Cardiac muscle cell (in vitro differentiated cells and primary cell): Measurements from ENCODE around the gene PRKCG. TPM values are rescaled to one million over a fixed set of nuclear protein-coding genes. Genes with fewer than 3 reads are reported as not detected.

Experiments
- DNase-seq, 2 donors: peaks; one replicate each; pipeline versions ENCODE4 v3.0.0 to v3.0.0-alpha.2; 2010 to 2017; ENCODE audit warnings: low read depth in 1 of 2, low spot score in 1 of 2
- H3K27ac ChIP-seq: fragments of 200-600 bp; sonication (generic); 2 replicates; pipeline ENCODE4 v1.5.1; 2016
- H3K27me3 ChIP-seq: fragments of 200-600 bp; sonication (generic); 2 replicates; pipeline ENCODE4 v1.6.0; 2016; ENCODE audit warnings: control low read depth
- H3K36me3 ChIP-seq: fragments of 200-600 bp; sonication (generic); 2 replicates; pipeline ENCODE4 v1.5.1; 2016; ENCODE audit warnings: control low read depth
- H3K4me1 ChIP-seq: fragments of 200-600 bp; sonication (generic); 2 replicates; pipeline ENCODE4 v1.8.1; 2017; ENCODE audit warnings: low read depth, mild to moderate bottlenecking, mixed run types
- H3K4me3 ChIP-seq: fragments of 200-600 bp; sonication (generic); 2 replicates; pipeline ENCODE4 v1.5.1; 2016; ENCODE audit warnings: mild to moderate bottlenecking
- H3K9me3 ChIP-seq: fragments of 200-600 bp; sonication (generic); 2 replicates; pipeline ENCODE4 v1.5.1; 2017; ENCODE audit warnings: low read depth, mild to moderate bottlenecking, control low read depth
- CTCF ChIP-seq: IDR thresholded peaks from 2 replicates; pipeline ENCODE4 v1.5.1; 2012; ENCODE audit warnings: low read depth, mild to moderate bottlenecking, low read length
- polyA plus RNA-seq: library from polyadenylated mRNA; unstranded; fragments of >200 nt; fragmentation: Nextera tagmentation; extraction: Ambion mirVana; gene quantifications from 2 replicates; pipeline ENCODE4 v1.2.1, GENCODE V29; 2016
- total RNA-seq: library from RNA; depleted of rRNA; stranded (reverse); fragments of >200 nt; gene quantifications from 2 replicates; pipeline ENCODE4 v1.2.3, GENCODE V29; 2016

Gene PRKCG
- total and polyA plus RNA-seq, 2 experiments from 2014 or later, result 3.2 to 4.3 TPM

- TF ChIP-seq CTCF, result no peak
- H3K27me3 ChIP-seq, result no peaks in the 10 kb centered on the region
- H3K9me3 ChIP-seq, result no peaks in the 10 kb centered on the region
- no peaks in the 10 kb centered on the region for H3K4me1 ChIP-seq
- H3K36me3 ChIP-seq, result no peaks in the 10 kb centered on the region
- H3K4me3 ChIP-seq, result no peak overlapping the region
- peak in 1 of 2 donors; percentile 95 for DNase-seq
- no peak overlapping the region for H3K27ac ChIP-seq
Measured at GRCh38 chr19:53849237-53849676, 32.7 kb upstream of the PRKCG start.

GRCh38 chr19:53853707-53854106 lies 28.3 kb upstream of the PRKCG start:
- Histone ChIP-seq H3K4me1 (no peaks in the 10 kb centered on the region), H3K27ac (no peak overlapping the region), H3K4me3 (no peak overlapping the region), H3K9me3 (no peaks in the 10 kb centered on the region), H3K27me3 (no peaks in the 10 kb centered on the region), H3K36me3 (no peaks in the 10 kb centered on the region)
- DNase-seq, result no peak
- no peak for TF ChIP-seq CTCF

GRCh38 chr19:53864308-53864836 lies 17.6 kb upstream of the PRKCG start:
- Histone ChIP-seq H3K36me3 (no peaks in the 10 kb centered on the region), H3K27ac (no peak overlapping the region), H3K9me3 (no peaks in the 10 kb centered on the region), H3K4me3 (no peak overlapping the region), H3K4me1 (no peaks in the 10 kb centered on the region), H3K27me3 (no peaks in the 10 kb centered on the region)
- TF ChIP-seq CTCF, result no peak
- DNase-seq, result no peak

GRCh38 chr19:53865523-53865917 lies 16.5 kb upstream of the PRKCG start:
- H3K4me3 ChIP-seq, result peak overlapping the region; percentile 56

GRCh38 chr19:53865918-53866864 lies 15.8 kb upstream of the PRKCG start:
- TF ChIP-seq CTCF, result no peak
- H3K27me3 ChIP-seq, result no peaks in the 10 kb centered on the region
- H3K4me1 ChIP-seq, result no peaks in the 10 kb centered on the region
- peak overlapping the region; percentile 91 for H3K27ac ChIP-seq
- peak; percentile 76 to 90 for DNase-seq
- H3K36me3 ChIP-seq, result no peaks in the 10 kb centered on the region
- H3K4me3 ChIP-seq, result peak overlapping the region; percentile 56
- H3K9me3 ChIP-seq, result no peaks in the 10 kb centered on the region

More at GRCh38 chr19:53865523-53865917, 16.5 kb upstream of the PRKCG start:
- H3K27ac ChIP-seq, result peak overlapping the region; percentile 91
- no peaks in the 10 kb centered on the region for H3K27me3 ChIP-seq
- H3K9me3 ChIP-seq, result no peaks in the 10 kb centered on the region
- DNase-seq, result no peak
- no peaks in the 10 kb centered on the region for H3K36me3 ChIP-seq
- no peaks in the 10 kb centered on the region for H3K4me1 ChIP-seq
- TF ChIP-seq CTCF, result no peak
